GM23338 (cell line): ENCODE results near the gene RIBC2. TPM values are rescaled to one million over a fixed set of nuclear protein-coding genes. Genes with fewer than 3 reads are reported as not detected.

Experiments used
- ATAC-seq: fragments of 200-7000 bp; cut with Tn5 transposase; 3 replicates; pipeline ENCODE4 v1.9.1; 2020
- DNase-seq: peaks from one replicate; pipeline ENCODE4 v3.0.0-alpha.2; 2015; ENCODE audit warnings: low spot score
- H2AFZ ChIP-seq: fragments of 200-600 bp; sonication (generic); 2 replicates; pipeline ENCODE4 v1.8.0; 2016; ENCODE audit warnings: antibody characterized with exemption, mild to moderate bottlenecking, moderate library complexity
- H3F3A ChIP-seq: fragments of 200-600 bp; sonication (generic); replicated peaks from 2 replicates; pipeline ENCODE4 v1.8.0; 2017; ENCODE audit warnings: antibody characterized with exemption, mixed run types, low read depth
- H3K27ac ChIP-seq: fragments of 200-600 bp; sonication (generic); 2 replicates; pipeline ENCODE4 v1.6.1; 2016; ENCODE audit warnings: low read depth
- H3K27me3 ChIP-seq: fragments of 200-600 bp; sonication (generic); 2 replicates; pipeline ENCODE4 v1.8.0; 2016; ENCODE audit warnings: mild to moderate bottlenecking, mixed run types, moderate library complexity; ENCODE audit not compliant: insufficient read depth
- H3K36me3 ChIP-seq: fragments of 200-600 bp; sonication (generic); 2 replicates; pipeline ENCODE4 v1.8.0; 2016; ENCODE audit warnings: mild to moderate bottlenecking; ENCODE audit not compliant: insufficient read depth
- H3K4me1 ChIP-seq: fragments of 200-600 bp; sonication (generic); 2 replicates; pipeline ENCODE4 v1.8.0; 2016; ENCODE audit warnings: mild to moderate bottlenecking, moderate library complexity; ENCODE audit not compliant: insufficient read depth
- H3K4me2 ChIP-seq: fragments of 200-600 bp; sonication (generic); 2 replicates; pipeline ENCODE4 v1.7.1; 2017; ENCODE audit warnings: mixed run types
- H3K4me3 ChIP-seq: fragments of 200-600 bp; sonication (generic); 2 replicates; pipeline ENCODE4 v1.6.1; 2016; ENCODE audit warnings: mixed run types
- H3K79me2 ChIP-seq: fragments of 200-600 bp; sonication (generic); replicated peaks from 2 replicates; pipeline ENCODE4 v1.8.0; 2017; ENCODE audit warnings: mild to moderate bottlenecking; ENCODE audit not compliant: insufficient read depth
- H3K9me2 ChIP-seq: fragments of 200-600 bp; sonication (generic); 2 replicates; pipeline ENCODE4 v1.8.0; 2017; ENCODE audit not compliant: insufficient read depth
- H4K20me1 ChIP-seq: fragments of 200-600 bp; sonication (generic); replicated peaks from 2 replicates; pipeline ENCODE4 v1.8.0; 2017; ENCODE audit warnings: mild to moderate bottlenecking; ENCODE audit not compliant: insufficient read depth
- H3K27ac Mint-ChIP-seq: 2 replicates; pipeline ENCODE4 v1.8.0; 2020; ENCODE audit warnings: inconsistent platforms, mild to moderate bottlenecking, moderate library complexity, mixed read lengths
- H3K27me3 Mint-ChIP-seq: 3 replicates; pipeline ENCODE4 v1.8.0; 2022; ENCODE audit warnings: low read depth, mild to moderate bottlenecking, moderate library complexity, mixed read lengths, inconsistent platforms; ENCODE audit not compliant: insufficient read depth, poor library complexity
- H3K36me3 Mint-ChIP-seq: 3 replicates; pipeline ENCODE4 v1.8.0; 2021; ENCODE audit warnings: low read depth, mild to moderate bottlenecking, inconsistent platforms, moderate library complexity, mixed read lengths
- H3K4me1 Mint-ChIP-seq: 3 replicates; pipeline ENCODE4 v1.8.0; 2020; ENCODE audit warnings: mild to moderate bottlenecking, inconsistent platforms, mixed read lengths
- H3K4me3 Mint-ChIP-seq: 3 replicates; pipeline ENCODE4 v1.8.0; 2021; ENCODE audit warnings: moderate library complexity, mild to moderate bottlenecking, inconsistent platforms, mixed read lengths
- H3K9me3 Mint-ChIP-seq: 3 replicates; pipeline ENCODE4 v1.8.0; 2020; ENCODE audit warnings: moderate library complexity, mild to moderate bottlenecking, inconsistent platforms, mixed read lengths
- EZH2 ChIP-seq: fragments of 200-600 bp; sonication (generic); IDR thresholded peaks from one replicate; pipeline ENCODE4 v1.8.0; 2017; ENCODE audit warnings: antibody characterized with exemption, mild to moderate bottlenecking, low read depth; ENCODE audit not compliant: unreplicated experiment
- JUNB ChIP-seq: IDR thresholded peaks from one replicate; pipeline ENCODE4 v1.6.1; 2016; ENCODE audit warnings: antibody characterized with exemption; ENCODE audit not compliant: unreplicated experiment
- NANOG ChIP-seq: IDR thresholded peaks from 2 replicates; pipeline ENCODE4 v1.6.1; 2016; ENCODE audit warnings: antibody characterized with exemption, borderline replicate concordance
- polyA plus RNA-seq: library from polyadenylated mRNA; unstranded; fragments of >200 nt; fragmentation: Nextera tagmentation; extraction: Ambion mirVana; gene quantifications from 2 replicates; pipeline ENCODE4 v1.2.1, GENCODE V29; 2016
- total RNA-seq: library from RNA; depleted of rRNA; stranded (reverse); fragments of >200 nt; shearing (Covaris generic); gene quantifications from 2 replicates; pipeline ENCODE4 v1.2.3, GENCODE V29; 2014
- TF ChIP-seq, protein P1 (sequence below): IDR thresholded peaks from one replicate; pipeline ENCODE4 v1.6.1; 2018; ENCODE audit warnings: antibody characterized with exemption; ENCODE audit not compliant: unreplicated experiment
- TF ChIP-seq, protein P2 (sequence below): IDR thresholded peaks from 2 replicates; pipeline ENCODE4 v1.6.1; 2016; ENCODE audit warnings: antibody characterized with exemption
- TF ChIP-seq, protein P3 (sequence below): fragments of 250-450 bp; sonication (Bioruptor Pico); IDR thresholded peaks from 2 replicates; pipeline ENCODE4 v1.5.0; 2020; ENCODE audit warnings: mild to moderate bottlenecking, moderate library complexity

The RIBC2 gene
- total and polyA plus RNA-seq, 2 experiments from 2014 or later, result 2.2 to 2.8 TPM

DNA sequence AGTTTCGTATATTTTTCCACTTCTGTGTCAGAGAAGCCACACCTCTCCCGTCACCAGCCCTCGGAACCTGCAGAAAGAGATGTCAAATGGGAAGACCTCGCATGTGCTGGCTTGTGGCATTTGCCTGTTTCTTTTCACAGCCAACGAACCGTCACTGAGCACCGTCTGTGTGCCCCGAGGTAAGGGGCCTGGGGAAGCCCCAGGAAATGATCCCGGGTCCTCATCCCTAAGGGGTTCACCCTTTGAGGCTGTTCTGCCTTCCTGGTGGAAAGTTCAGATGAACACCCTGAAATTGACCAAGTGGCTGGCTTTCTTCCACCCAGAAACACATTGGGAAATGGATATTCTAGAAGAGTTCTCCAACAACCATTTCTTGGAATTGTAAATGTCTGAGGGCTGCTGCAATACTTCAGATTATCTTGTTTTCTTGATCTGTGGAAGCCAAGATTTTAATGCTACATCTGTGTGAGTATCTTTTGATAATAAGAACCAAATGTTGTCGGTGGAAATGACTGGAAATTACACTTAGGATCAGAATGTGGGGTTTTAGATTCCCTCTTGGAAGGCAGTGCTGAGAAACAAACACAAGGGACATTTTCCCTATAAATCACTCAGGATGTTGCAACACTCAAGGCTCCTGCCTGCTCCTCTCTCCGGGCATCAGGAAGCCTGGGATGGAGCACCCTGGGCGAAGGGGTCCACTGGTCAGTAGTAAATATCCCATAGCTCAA is 37.6 kb downstream of the RIBC2 start (continued):
- TF ChIP-seq, protein P1, sequence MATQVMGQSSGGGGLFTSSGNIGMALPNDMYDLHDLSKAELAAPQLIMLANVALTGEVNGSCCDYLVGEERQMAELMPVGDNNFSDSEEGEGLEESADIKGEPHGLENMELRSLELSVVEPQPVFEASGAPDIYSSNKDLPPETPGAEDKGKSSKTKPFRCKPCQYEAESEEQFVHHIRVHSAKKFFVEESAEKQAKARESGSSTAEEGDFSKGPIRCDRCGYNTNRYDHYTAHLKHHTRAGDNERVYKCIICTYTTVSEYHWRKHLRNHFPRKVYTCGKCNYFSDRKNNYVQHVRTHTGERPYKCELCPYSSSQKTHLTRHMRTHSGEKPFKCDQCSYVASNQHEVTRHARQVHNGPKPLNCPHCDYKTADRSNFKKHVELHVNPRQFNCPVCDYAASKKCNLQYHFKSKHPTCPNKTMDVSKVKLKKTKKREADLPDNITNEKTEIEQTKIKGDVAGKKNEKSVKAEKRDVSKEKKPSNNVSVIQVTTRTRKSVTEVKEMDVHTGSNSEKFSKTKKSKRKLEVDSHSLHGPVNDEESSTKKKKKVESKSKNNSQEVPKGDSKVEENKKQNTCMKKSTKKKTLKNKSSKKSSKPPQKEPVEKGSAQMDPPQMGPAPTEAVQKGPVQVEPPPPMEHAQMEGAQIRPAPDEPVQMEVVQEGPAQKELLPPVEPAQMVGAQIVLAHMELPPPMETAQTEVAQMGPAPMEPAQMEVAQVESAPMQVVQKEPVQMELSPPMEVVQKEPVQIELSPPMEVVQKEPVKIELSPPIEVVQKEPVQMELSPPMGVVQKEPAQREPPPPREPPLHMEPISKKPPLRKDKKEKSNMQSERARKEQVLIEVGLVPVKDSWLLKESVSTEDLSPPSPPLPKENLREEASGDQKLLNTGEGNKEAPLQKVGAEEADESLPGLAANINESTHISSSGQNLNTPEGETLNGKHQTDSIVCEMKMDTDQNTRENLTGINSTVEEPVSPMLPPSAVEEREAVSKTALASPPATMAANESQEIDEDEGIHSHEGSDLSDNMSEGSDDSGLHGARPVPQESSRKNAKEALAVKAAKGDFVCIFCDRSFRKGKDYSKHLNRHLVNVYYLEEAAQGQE, result no peak

DNA sequence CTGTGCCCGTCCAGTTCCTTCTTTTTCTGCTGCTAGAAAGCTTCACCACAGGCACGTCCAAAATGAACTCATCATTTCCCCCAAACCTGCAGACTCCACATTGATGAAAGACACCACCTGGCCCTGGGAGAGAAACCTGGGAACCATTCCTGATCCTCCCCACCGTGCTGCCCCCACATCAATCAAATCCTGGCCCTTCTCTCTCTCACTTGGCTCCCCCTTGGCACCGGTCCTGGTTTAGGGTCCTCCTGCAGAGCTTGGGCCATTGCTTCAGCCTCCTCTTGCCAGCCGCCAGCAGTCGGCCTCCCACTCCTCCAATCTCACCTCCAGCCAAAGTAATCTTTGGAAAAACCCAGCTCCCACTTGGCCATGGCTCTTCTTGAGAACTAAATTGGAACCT is 38.5 kb downstream of the RIBC2 start:
- Mint-ChIP-seq H3K9me3 (no peaks in the 10 kb centered on the region), H3K36me3 (no peaks in the 10 kb centered on the region; the same call in 2 of the 3 replicates), H3K4me3 (no peak overlapping the region), H3K27me3 (peaks cover 5% of the 10 kb centered on the region), H3K27ac (no peak overlapping the region), H3K4me1 (no peaks in the 10 kb centered on the region)
- DNase-seq (no peak), ATAC-seq (no peak)
- no peak overlapping the region for H2AFZ ChIP-seq
- no peak overlapping the region for H3K4me2 ChIP-seq
- TF ChIP-seq NANOG (no peak), JUNB (no peak), EZH2 (no peak)
- TF ChIP-seq, protein P2, sequence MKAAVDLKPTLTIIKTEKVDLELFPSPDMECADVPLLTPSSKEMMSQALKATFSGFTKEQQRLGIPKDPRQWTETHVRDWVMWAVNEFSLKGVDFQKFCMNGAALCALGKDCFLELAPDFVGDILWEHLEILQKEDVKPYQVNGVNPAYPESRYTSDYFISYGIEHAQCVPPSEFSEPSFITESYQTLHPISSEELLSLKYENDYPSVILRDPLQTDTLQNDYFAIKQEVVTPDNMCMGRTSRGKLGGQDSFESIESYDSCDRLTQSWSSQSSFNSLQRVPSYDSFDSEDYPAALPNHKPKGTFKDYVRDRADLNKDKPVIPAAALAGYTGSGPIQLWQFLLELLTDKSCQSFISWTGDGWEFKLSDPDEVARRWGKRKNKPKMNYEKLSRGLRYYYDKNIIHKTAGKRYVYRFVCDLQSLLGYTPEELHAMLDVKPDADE, result no peak
- H3K4me1 ChIP-seq, result no peaks in the 10 kb centered on the region
- H3F3A ChIP-seq, result no peaks in the 10 kb centered on the region
- H3K4me3 ChIP-seq, result no peak overlapping the region
- H3K27me3 ChIP-seq, result no peaks in the 10 kb centered on the region
- H4K20me1 ChIP-seq, result no peaks in the 10 kb centered on the region
- H3K36me3 ChIP-seq, result no peaks in the 10 kb centered on the region
- H3K9me2 ChIP-seq, result no peaks in the 10 kb centered on the region
- no peaks in the 10 kb centered on the region for H3K79me2 ChIP-seq
- no peak overlapping the region for H3K27ac ChIP-seq

DNA sequence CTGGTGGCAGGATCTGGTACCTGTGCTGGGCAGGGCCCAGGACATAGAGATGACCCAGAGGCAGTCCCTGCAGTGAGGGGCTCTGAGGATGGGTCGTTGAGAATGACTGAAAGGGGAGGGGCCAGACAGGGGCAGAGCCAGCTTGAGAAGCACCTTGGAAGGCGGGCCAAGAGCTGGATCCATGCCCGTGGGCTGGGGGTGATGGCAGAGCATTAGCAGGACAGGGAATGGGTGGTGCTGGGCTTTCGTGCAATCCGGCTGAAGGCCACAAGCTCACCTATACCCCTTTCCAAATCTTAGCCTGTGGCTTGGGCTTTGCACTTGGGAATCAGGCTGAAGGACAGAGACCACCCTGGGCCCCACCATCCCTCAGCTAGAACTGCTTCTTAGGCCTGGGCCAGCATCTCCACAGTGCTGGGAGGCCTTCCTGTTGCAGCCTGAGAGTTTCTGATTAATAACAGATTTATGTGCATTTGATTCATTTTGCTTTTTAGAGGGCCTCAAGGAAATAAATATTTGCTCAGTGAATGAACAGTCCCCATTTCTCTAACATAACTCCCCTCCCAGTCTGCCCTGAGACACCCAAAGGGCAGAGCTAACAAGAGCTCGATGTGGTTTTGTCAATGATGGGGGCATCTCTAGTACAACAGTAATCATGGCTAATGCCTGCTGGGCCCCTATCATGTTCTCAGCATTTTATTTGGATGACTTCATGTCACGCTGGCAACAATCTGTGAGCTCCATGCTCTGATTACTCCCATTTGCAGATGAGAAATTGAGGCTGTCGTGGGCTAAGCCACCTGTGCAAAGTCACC is 39.3 kb downstream of the RIBC2 start:
- no peak overlapping the region for H2AFZ ChIP-seq
- no peaks in the 10 kb centered on the region for H3K4me1 Mint-ChIP-seq
- H3K79me2 ChIP-seq, result no peaks in the 10 kb centered on the region
- no peak overlapping the region for H3K27ac ChIP-seq
- H3K4me1 ChIP-seq, result no peaks in the 10 kb centered on the region
- ATAC-seq, result peak; percentile 31; the same call in 1 of the 3 replicates
- no peak overlapping the region for H3K27ac Mint-ChIP-seq
- no peak overlapping the region for H3K4me2 ChIP-seq
- no peaks in the 10 kb centered on the region; the same call in 2 of the 3 replicates for H3K36me3 Mint-ChIP-seq
- H3K36me3 ChIP-seq, result no peaks in the 10 kb centered on the region
- H3K27me3 ChIP-seq, result no peaks in the 10 kb centered on the region
- no peaks in the 10 kb centered on the region for H3K9me3 Mint-ChIP-seq
- peaks cover 5% of the 10 kb centered on the region for H3K27me3 Mint-ChIP-seq
- no peak overlapping the region for H3K4me3 Mint-ChIP-seq
- no peaks in the 10 kb centered on the region for H3F3A ChIP-seq
- H4K20me1 ChIP-seq, result no peaks in the 10 kb centered on the region
- no peak overlapping the region for H3K4me3 ChIP-seq
- no peak for DNase-seq
- H3K9me2 ChIP-seq, result no peaks in the 10 kb centered on the region
- TF ChIP-seq, protein P3, sequence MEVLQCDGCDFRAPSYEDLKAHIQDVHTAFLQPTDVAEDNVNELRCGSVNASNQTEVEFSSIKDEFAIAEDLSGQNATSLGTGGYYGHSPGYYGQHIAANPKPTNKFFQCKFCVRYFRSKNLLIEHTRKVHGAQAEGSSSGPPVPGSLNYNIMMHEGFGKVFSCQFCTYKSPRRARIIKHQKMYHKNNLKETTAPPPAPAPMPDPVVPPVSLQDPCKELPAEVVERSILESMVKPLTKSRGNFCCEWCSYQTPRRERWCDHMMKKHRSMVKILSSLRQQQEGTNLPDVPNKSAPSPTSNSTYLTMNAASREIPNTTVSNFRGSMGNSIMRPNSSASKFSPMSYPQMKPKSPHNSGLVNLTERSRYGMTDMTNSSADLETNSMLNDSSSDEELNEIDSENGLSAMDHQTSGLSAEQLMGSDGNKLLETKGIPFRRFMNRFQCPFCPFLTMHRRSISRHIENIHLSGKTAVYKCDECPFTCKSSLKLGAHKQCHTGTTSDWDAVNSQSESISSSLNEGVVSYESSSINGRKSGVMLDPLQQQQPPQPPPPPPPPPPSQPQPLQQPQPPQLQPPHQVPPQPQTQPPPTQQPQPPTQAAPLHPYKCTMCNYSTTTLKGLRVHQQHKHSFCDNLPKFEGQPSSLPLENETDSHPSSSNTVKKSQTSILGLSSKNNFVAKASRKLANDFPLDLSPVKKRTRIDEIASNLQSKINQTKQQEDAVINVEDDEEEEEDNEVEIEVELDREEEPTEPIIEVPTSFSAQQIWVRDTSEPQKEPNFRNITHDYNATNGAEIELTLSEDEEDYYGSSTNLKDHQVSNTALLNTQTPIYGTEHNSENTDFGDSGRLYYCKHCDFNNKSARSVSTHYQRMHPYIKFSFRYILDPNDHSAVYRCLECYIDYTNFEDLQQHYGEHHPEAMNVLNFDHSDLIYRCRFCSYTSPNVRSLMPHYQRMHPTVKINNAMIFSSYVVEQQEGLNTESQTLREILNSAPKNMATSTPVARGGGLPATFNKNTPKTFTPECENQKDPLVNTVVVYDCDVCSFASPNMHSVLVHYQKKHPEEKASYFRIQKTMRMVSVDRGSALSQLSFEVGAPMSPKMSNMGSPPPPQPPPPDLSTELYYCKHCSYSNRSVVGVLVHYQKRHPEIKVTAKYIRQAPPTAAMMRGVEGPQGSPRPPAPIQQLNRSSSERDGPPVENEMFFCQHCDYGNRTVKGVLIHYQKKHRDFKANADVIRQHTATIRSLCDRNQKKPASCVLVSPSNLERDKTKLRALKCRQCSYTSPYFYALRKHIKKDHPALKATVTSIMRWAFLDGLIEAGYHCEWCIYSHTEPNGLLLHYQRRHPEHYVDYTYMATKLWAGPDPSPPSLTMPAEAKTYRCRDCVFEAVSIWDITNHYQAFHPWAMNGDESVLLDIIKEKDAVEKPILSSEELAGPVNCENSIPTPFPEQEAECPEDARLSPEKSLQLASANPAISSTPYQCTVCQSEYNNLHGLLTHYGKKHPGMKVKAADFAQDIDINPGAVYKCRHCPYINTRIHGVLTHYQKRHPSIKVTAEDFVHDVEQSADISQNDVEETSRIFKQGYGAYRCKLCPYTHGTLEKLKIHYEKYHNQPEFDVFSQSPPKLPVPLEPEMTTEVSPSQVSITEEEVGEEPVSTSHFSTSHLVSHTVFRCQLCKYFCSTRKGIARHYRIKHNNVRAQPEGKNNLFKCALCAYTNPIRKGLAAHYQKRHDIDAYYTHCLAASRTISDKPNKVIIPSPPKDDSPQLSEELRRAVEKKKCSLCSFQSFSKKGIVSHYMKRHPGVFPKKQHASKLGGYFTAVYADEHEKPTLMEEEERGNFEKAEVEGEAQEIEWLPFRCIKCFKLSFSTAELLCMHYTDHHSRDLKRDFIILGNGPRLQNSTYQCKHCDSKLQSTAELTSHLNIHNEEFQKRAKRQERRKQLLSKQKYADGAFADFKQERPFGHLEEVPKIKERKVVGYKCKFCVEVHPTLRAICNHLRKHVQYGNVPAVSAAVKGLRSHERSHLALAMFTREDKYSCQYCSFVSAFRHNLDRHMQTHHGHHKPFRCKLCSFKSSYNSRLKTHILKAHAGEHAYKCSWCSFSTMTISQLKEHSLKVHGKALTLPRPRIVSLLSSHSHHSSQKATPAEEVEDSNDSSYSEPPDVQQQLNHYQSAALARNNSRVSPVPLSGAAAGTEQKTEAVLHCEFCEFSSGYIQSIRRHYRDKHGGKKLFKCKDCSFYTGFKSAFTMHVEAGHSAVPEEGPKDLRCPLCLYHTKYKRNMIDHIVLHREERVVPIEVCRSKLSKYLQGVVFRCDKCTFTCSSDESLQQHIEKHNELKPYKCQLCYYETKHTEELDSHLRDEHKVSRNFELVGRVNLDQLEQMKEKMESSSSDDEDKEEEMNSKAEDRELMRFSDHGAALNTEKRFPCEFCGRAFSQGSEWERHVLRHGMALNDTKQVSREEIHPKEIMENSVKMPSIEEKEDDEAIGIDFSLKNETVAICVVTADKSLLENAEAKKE (CRISPR knock-in tag), result no peak
